Measurements from ENCODE around the gene NDST1. TPM values are rescaled to one million over a fixed set of nuclear protein-coding genes. Genes with fewer than 3 reads are reported as not detected.

NDST1 gene
- total and polyA plus RNA-seq, 10 of the 15 experiments (the other 5 are each of a cell fraction or from before 2014, with no cell fraction given), result 0.20 to 53.5 (median 12.9) TPM

- Histone ChIP-seq H3K4me3 (no peak overlapping the region), H3K79me2 (ENCODE audit: control insufficient read depth, insufficient read depth, low read length) (no peaks in the 10 kb centered on the region), H4K20me1 (ENCODE audit: control insufficient read depth, insufficient read depth) (no peaks in the 10 kb centered on the region), H3K36me3 (ENCODE audit: control insufficient read depth in 2 of 2, insufficient read depth in 2 of 2, low read length in 1 of 2) (peaks cover 21 to 38% of the 10 kb centered on the region in 2 experiments; a peak in 3 of 4 replicates), H3K9me3 (replicated peaks; ENCODE audit: control insufficient read depth, insufficient read depth, low read length) (no peaks in the 10 kb centered on the region), H2AFZ (ENCODE audit: control insufficient read depth, low read depth, low read length) (no peak overlapping the region), H3K9ac (ENCODE audit: control insufficient read depth, insufficient read depth, low read length) (no peak overlapping the region), H3K4me2 (ENCODE audit: control insufficient read depth, insufficient read depth) (no peak overlapping the region), H3K4me1 (ENCODE audit: control insufficient read depth, insufficient read depth, low read length) (no peaks in the 10 kb centered on the region), H3K27me3 (replicated peaks in 1 of 2; ENCODE audit: control insufficient read depth in 2 of 2, insufficient read depth in 2 of 2, low read length in 1 of 2) (no peaks in the 10 kb centered on the region), H3K27ac (ENCODE audit: control insufficient read depth, insufficient read depth) (no peak overlapping the region)
- DNase-seq (ENCODE audit: low read depth, low spot score) (no peak), FAIRE-seq (no peak), ATAC-seq (no peak)
- SMC1A ChIA-PET (ENCODE audit: uncharacterized antibody, unreplicated experiment), result interaction anchor here (1.4 kb wide), 1 partner anchor 42 kb away, joined by 6 read pairs; no protein-coding TSS in a partner anchor
- no TSS peak for BruUV-seq (replicated peaks)
- intact Hi-C loops (cut with micrococcal nuclease; ENCODE audit: unreplicated experiment) (no loop called here), in situ Hi-C loops (cut with MboI) (no loop called here)
- RAD21 ChIA-PET (ENCODE audit: unreplicated experiment), result no interaction called here
- POLR2A ChIA-PET, result no interaction called here
- WGBS (ENCODE audit: insufficient coverage, insufficient replicate concordance, low lambda C conversion rate, missing lambda C conversion rate), result 90% methylated on average over 9 of the region's 9 CpGs
- no peak for TF ChIP-seq CEBPB (IDR thresholded peaks at IDR 0.05; ENCODE audit: borderline replicate concordance in 1 of 2, low read depth in 2 of 2, low read length in 2 of 2)
- TF ChIP-seq ZBED1 (IDR thresholded peaks at IDR 0.05; ENCODE audit: borderline replicate concordance), result no peak
- no peak for TF ChIP-seq TCF3 (IDR thresholded peaks at IDR 0.05; ENCODE audit: borderline replicate concordance, insufficient read depth, low read depth, low read length)
- no peak for TF ChIP-seq HDAC6 (IDR thresholded peaks at IDR 0.05; ENCODE audit: unreplicated experiment)
- no peak for TF ChIP-seq GATAD2B (conservative IDR thresholded peaks at IDR 0.05; ENCODE audit: low read depth)
- TF ChIP-seq MEF2B (IDR thresholded peaks at IDR 0.05; ENCODE audit: partially characterized antibody, poor library complexity, severe bottlenecking), result no peak
- TF ChIP-seq MAX (IDR thresholded peaks at IDR 0.05; ENCODE audit: low read depth, low read length), result no peak
- TF ChIP-seq TARDBP (IDR thresholded peaks at IDR 0.05; ENCODE audit: borderline replicate concordance), result no peak
- TF ChIP-seq JUND (IDR thresholded peaks at IDR 0.05; ENCODE audit: low read depth, low read length), result no peak
- TF ChIP-seq USF2 (IDR thresholded peaks at IDR 0.05; ENCODE audit: borderline replicate concordance, low read depth, low read length), result no peak
- TF ChIP-seq RAD51 (IDR thresholded peaks at IDR 0.05), result no peak
- TF ChIP-seq HDAC2 (IDR thresholded peaks at IDR 0.05), result no peak
- no peak for TF ChIP-seq ZNF622 (IDR thresholded peaks at IDR 0.05)
- no peak for TF ChIP-seq BRCA1 (IDR thresholded peaks at IDR 0.05; ENCODE audit: low read depth, low read length)
- no peak for TF ChIP-seq MLLT1 (IDR thresholded peaks at IDR 0.05)
- no peak for TF ChIP-seq REST (IDR thresholded peaks at IDR 0.05; ENCODE audit: low read depth, low read length)
- no peak for TF ChIP-seq NFXL1 (IDR thresholded peaks at IDR 0.05; ENCODE audit: borderline replicate concordance)
- TF ChIP-seq MYB (IDR thresholded peaks at IDR 0.05; ENCODE audit: borderline replicate concordance, low read depth, low read length), result no peak
- TF ChIP-seq HCFC1 (IDR thresholded peaks at IDR 0.05; ENCODE audit: low read length), result no peak
- CTCF ChIA-PET, result interaction anchor here (1.5 kb wide), 1 partner anchor 13 kb away, joined by 4 read pairs; no protein-coding TSS in a partner anchor
These were observed 23.8 kb downstream of the NDST1 start for GRCh38 chr5:150531686-150532085.

Measured in GM12878 (cell line).